Stimulated activated CD4-positive, alpha-beta T cell treated with anti-CD3 and anti-CD28 coated beads, Interleukin-1b, Interleukin-23, amount 100 ng/mL, for 4 hours (primary cell): ENCODE results near the gene AP2A2.
"Not testable (repeated sequence)": the region's sequence is repeated elsewhere in the genome, so short reads cannot be mapped to it uniquely, and the experiment has no call there.

Experiments used
- DNase-seq, 2 donors: peaks; one replicate each; pipeline ENCODE4 v3.0.0-alpha.2; 2020; ENCODE audit warnings: low read depth in 2 of 2

The AP2A2 gene

DNA sequence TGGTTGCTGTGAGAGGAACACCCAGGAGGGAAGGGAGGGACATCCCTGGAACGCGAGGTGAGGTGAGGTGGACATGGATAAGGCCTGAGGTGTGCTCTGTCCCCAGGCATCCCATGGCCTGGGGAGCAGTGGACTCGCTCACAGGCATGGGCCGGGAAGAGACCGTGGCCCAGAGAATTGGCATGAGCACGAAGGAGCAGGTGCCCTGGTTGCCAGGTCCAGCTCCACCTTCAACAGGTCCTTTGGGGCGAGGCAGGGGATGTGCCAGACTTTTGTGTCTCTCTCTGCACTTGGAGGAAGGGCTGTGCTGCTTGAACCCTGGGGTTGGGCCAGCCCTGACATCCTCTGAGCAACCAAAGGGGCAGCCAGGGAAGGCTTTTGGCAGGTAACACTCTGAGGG, 89.4 kb downstream of the AP2A2 start:
- DNase-seq = no peak

DNA sequence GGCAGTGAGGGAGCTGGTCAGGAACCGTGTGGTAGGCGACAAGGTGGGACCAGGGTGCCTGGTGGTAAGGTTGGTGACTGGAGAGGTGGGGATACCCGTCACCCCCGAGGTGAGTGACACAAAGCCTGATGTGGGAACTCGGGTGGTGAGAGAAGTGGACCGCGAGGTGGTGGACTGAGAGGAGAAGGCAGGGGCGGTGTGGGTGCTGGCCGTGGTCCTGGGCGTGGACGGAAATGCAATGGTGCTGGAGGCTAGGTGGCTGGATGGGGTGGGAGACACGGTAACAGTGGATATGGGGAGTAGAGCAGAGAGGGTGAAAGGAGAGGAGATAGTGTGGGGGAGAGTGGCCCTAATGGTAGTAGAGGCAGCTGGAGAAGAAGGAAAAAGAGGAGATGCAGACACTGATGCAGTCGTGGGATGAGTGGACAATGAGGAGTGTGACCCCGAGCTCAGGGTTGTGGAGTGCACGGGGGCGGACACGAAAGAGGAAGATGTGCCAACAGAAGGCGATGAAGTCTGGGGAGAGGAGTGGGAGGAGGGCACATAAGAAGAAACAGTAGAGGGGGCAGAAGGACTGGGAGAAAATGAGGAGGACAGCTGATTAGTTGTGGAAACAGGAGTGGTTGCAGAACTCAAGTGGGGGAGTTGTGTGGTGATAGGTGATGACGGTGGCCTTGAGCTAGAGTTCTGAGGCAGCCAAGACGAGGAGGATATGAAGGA, 90.3 kb downstream of the AP2A2 start:
- DNase-seq = no peak

GRCh38 chr11:1016610-1017126, 91.0 kb downstream of the AP2A2 start:
- DNase-seq = not testable (repeated sequence)

- no peak for DNase-seq
Measured at GRCh38 chr11:1017269-1018005, 91.8 kb downstream of the AP2A2 start.

- no peak for DNase-seq
Measured at GRCh38 chr11:1018091-1018490, 92.4 kb downstream of the AP2A2 start.

- DNase-seq = no peak
Measured at GRCh38 chr11:1019321-1019910, 93.7 kb downstream of the AP2A2 start.

GRCh38 chr11:1020211-1020905, 94.7 kb downstream of the AP2A2 start:
- no peak for DNase-seq

GRCh38 chr11:1022411-1022810, 96.7 kb downstream of the AP2A2 start:
- no peak for DNase-seq

DNA sequence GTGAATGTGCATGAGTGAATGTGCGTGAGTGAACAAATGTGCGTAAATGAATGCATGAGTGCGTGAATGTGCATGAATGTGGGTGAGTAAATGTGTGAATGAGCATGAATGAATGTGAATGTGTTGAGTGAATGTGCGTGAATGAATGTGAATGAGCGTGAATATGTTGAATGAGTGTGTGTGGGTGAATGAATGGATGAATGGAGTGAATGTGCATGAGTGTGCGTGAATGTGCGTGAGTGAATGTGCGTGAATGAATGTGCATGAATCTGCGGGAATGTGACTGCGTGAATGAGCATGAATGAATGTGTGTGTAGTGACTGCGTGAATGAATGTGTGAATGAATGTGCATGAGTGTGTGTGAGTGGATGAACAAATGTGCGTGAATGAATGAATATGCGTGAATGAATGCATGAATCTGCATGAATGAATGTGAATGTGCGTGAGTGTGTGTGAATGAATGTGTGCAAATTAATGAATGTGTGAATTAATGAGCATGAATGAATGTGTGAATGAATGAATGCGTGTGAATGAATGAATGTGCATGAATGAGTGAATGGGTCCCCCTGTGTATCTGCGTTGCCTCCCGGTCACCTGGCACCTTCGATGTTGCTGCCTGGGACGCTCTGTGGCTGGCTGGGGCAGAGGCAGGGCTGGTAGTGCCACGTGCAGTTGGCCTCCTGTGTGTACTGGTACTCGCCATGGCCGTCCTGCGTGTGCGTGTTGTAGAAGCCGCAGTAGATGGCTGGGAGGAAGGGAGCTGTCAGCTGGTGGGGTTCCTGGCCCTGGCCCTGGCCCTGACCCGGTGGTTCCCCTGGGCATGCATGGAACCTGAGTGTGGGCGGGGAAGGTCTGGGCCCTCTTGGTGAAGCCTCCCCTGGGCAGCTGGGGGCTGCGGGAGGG, 97.5 kb downstream of the AP2A2 start:
- no peak for DNase-seq

GRCh38 chr11:1023811-1024596, 98.3 kb downstream of the AP2A2 start:
- no peak for DNase-seq

DNA sequence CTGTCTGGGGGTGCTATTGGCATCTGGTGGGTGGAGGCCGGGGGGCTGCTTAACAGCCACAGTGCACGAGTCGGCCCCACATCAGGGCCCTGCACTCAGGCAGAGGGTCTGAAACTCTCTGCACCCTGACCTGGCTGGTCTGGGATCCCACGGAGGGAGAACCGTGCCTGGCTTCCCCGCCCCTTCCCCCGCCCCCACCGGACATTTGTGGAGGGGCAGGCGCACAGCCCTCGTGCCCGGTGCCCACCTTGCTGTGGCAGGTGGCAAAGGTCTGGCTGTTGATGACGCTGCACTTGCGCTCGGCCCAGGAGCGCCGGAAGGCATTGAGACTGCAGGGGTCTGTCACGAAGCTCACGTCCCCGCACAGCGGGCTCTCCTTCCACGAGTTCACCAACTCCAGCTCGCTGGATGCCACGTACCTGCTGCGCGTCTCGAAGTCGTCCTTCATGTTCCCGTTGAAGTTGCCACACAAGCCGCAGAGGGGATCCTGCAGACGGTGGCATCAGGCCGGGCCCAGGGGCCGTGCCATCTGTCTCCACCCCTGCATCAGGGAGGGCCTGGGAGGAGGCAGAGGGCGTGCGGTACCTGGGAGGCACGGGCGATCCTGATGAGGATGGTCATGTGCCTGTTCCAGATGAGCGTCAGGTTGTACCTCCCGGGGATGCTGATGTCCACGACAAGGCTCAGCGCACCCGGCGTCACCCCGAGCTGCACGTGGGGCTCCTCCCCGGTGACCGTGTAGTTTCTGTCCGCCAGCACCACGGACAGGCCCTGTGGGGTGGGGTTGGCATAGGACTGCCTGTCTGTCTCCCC, 99.1 kb downstream of the AP2A2 start:
- DNase-seq = no peak

GRCh38 chr11:1025410-1026162, 99.9 kb downstream of the AP2A2 start:
- DNase-seq = no peak

- no peak for DNase-seq
Measured at GRCh38 chr11:1026163-1026450, 100.4 kb downstream of the AP2A2 start.

DNA sequence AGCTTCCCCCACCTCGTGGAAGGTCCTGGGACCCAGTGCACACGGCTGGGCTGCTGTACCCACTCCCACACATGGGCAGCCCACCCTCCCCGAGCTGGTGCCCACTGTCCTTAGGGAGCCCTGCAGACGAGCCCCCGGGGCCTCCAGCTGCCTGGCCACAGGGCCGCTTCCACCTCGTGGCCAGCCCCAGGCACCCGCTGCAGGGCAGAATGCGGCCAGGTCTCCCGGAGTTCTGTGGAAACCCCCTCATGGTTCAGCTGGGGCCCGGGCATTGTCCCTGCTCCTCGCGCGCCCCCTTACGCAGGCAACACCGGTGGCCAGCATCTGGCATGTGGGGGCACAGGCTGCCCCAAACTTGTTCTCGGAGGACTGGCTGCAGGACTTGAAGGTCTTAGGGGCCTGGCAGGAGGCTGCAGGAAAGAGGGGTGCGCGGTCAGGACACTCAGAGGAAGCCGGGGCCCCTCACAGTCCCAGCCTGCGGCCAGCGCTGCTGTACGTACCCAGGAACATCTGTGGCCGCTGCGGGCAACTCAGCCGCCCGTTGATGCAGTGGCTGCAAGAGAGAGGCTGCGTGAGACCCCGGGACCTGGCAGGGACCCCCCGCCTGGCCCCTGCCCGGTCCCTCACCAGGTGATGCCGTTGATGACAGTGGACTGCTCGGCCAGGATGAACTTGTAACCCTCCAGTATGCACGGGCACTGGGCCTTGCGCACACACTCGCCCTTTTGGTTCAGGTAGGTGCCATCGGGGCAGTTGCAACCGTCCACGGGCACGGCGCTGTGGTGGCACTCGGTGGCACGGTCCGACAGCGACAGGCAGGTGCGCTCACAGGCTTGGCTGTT, 101.2 kb downstream of the AP2A2 start:
- DNase-seq = no peak

DNA sequence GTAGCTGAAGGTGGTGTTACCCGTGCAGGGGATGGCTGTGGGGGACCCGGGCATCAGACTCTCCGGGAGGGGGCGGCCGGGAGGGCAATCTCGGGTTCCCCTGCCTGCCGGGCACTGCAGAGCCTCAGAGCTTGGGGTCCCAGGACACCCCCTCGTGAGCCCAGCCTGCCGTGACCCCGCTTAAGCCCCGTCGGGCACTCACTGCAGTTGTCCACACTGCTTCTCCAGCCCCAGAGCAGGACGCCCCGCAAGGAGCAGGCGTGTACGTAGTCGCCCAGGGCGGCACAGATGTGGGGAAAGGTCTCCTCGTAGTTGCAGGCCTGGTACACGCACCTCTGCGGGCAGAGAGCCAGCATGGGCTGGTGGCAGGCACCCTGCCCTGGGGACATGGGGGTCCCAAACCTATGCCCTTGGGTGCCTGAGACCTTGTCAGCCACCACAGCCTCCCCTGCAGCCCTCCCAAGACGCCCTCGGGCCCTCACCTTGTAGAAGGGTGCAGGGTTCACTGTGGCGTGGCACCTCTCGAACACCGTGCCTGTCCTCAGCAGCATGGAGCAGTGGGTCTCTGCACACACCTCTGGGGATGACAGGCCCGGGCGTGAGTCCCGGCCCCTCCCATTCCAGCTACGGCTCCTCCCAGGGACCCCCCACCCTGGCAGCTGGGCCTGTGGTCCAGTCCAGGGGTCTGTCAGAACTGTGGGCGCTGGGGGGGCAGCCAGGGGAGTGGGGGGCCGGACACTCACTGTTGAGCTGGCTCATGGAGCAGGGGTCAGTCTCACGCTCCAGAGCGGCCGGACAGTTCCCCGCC, 102.0 kb downstream of the AP2A2 start:
- DNase-seq = no peak

DNA sequence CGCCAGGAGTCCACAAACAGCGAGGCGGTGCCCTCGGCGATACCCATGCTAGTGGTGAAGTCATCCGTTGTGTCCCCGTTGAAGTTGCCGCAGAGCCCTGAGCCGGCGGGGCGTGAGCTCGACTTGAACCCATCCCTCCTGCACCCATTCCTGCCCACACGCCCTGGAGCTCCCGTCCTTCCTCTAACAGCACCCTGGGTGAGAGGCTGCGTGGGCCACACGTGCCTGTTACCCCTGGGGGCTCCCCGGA, 102.5 kb downstream of the AP2A2 start:
- DNase-seq = no peak

DNA sequence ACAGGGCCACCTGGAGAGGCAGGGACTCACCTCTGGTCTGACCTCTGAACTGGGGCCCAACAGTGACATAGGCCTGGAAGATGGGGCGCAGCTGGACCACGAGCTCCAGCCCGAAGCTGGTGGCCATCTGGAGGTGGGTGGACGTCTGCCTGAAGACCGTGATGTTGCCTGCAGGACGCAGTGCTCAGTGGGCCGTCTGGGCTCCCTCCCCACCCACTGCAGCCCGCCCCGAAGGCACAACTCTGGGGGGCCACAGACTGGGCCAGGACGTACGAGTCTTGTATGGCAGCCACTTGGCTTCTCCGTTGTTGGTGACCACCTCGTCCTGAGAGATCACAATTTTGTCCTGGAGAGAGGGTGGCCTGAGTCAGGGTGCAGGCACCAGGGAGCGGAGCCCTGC, 102.9 kb downstream of the AP2A2 start:
- DNase-seq = no peak

GRCh38 chr11:1029051-1029450, 103.4 kb downstream of the AP2A2 start:
- DNase-seq = no peak
